HEK293 (cell line): ENCODE results near the gene ACACB.

ENCODE experiments used
- CTCF ChIA-PET: fragments of 350-600 bp; formaldehyde crosslinking; extraction: SDS; loops from one replicate; lab custom pipeline; 2021; ENCODE audit warnings: antibody characterized with exemption; lab: Yijun Ruan, JAX
- POLR2A ChIA-PET: fragments of 300-600 bp; formaldehyde crosslinking; extraction: SDS; loops from one replicate; lab custom pipeline; 2020; ENCODE audit warnings: antibody characterized with exemption, inconsistent platforms; lab: Yijun Ruan, JAX
- H3K27ac ChIP-seq: fragments of 200-500 bp; sonication (Bioruptor generic); 2 replicates; pipeline ENCODE4 v1.5.1; 2014; ENCODE audit warnings: low read depth, low read length, control low read depth, inconsistent platforms; ENCODE audit errors: extremely low read depth
- H3K36me3 ChIP-seq, 2 experiments: fragments of 200-500 bp in 1 of 2; sonication (Bioruptor generic) in 1 of 2; 1 replicate in 1 of 2; 2 replicates in 1 of 2; pipeline ENCODE4 v1.5.1; 2014 to 2017; ENCODE audit warnings: inconsistent platforms in 2 of 2, low read length in 2 of 2; ENCODE audit not compliant: control insufficient read depth in 2 of 2, insufficient read depth in 1 of 2
- H3K4me1 ChIP-seq: fragments of 200-500 bp; sonication (Bioruptor generic); 2 replicates; pipeline ENCODE4 v1.5.1; 2014; ENCODE audit warnings: mild to moderate bottlenecking, low read length, inconsistent platforms; ENCODE audit not compliant: control insufficient read depth, insufficient read depth
- H3K4me3 ChIP-seq: 2 replicates; pipeline ENCODE4 v1.5.1; 2011; ENCODE audit warnings: low read depth, mild to moderate bottlenecking, control low read depth, low read length, moderate library complexity
- H3K9me3 ChIP-seq: fragments of 200-500 bp; sonication (Bioruptor generic); 2 replicates; pipeline ENCODE4 v1.5.1; 2014; ENCODE audit warnings: low read depth, low read length, inconsistent platforms; ENCODE audit not compliant: control insufficient read depth, insufficient read depth
- AEBP2 ChIP-seq: fragments of 450-650 bp; formaldehyde crosslinking; IDR thresholded peaks from 2 replicates; pipeline ENCODE4 v1.5.1; 2016; ENCODE audit warnings: missing biosample characterization, missing genetic modification characterization, borderline replicate concordance
- BCL6B ChIP-seq: fragments of 450-650 bp; formaldehyde crosslinking; IDR thresholded peaks from 2 replicates; pipeline ENCODE4 v1.5.1; 2017; ENCODE audit warnings: missing biosample characterization, missing genetic modification characterization
- CTCF ChIP-seq: fragments of 450-650 bp; formaldehyde crosslinking; IDR thresholded peaks from 2 replicates; pipeline ENCODE4 v1.5.1; 2016; ENCODE audit warnings: missing biosample characterization, missing genetic modification characterization
- EGR2 ChIP-seq: fragments of 450-650 bp; formaldehyde crosslinking; IDR thresholded peaks from 2 replicates; pipeline ENCODE4 v1.5.1; 2016; ENCODE audit warnings: low read depth, missing biosample characterization, missing genetic modification characterization
- KLF1 ChIP-seq: fragments of 450-650 bp; formaldehyde crosslinking; IDR thresholded peaks from 2 replicates; pipeline ENCODE4 v1.5.1; 2016; ENCODE audit warnings: missing biosample characterization, missing genetic modification characterization
- PRDM10 ChIP-seq: fragments of 450-650 bp; formaldehyde crosslinking; IDR thresholded peaks from 2 replicates; pipeline ENCODE4 v1.5.1; 2016; ENCODE audit warnings: missing biosample characterization, missing genetic modification characterization
- PRDM4 ChIP-seq: fragments of 450-650 bp; formaldehyde crosslinking; IDR thresholded peaks from 2 replicates; pipeline ENCODE4 v1.5.1; 2017; ENCODE audit warnings: missing biosample characterization, missing genetic modification characterization
- SP3 ChIP-seq: fragments of 450-650 bp; formaldehyde crosslinking; IDR thresholded peaks from 2 replicates; pipeline ENCODE4 v1.5.1; 2016; ENCODE audit warnings: missing biosample characterization, missing genetic modification characterization
- TRIM28 ChIP-seq: IDR thresholded peaks from 2 replicates; pipeline ENCODE4 v1.6.1; 2011; ENCODE audit warnings: low read length, control low read depth, borderline replicate concordance
- ZNF280C ChIP-seq: fragments of 450-650 bp; formaldehyde crosslinking; IDR thresholded peaks from 2 replicates; pipeline ENCODE4 v1.5.1; 2016; ENCODE audit warnings: missing biosample characterization, missing genetic modification characterization
- ZNF292 ChIP-seq: fragments of 450-650 bp; formaldehyde crosslinking; IDR thresholded peaks from 2 replicates; pipeline ENCODE4 v1.5.1; 2016; ENCODE audit warnings: low read depth, missing biosample characterization, missing genetic modification characterization, borderline replicate concordance
- ZNF391 ChIP-seq: fragments of 450-650 bp; formaldehyde crosslinking; IDR thresholded peaks from 2 replicates; pipeline ENCODE4 v1.5.1; 2016; ENCODE audit warnings: low read depth, missing biosample characterization, missing genetic modification characterization, borderline replicate concordance
- ZNF514 ChIP-seq: fragments of 450-650 bp; formaldehyde crosslinking; IDR thresholded peaks from 2 replicates; pipeline ENCODE4 v1.5.1; 2016; ENCODE audit warnings: missing biosample characterization, missing genetic modification characterization
- ZNF521 ChIP-seq: fragments of 450-650 bp; formaldehyde crosslinking; IDR thresholded peaks from 2 replicates; pipeline ENCODE4 v1.5.1; 2017; ENCODE audit warnings: missing biosample characterization, mild to moderate bottlenecking, missing genetic modification characterization
- ZNF621 ChIP-seq: fragments of 450-650 bp; formaldehyde crosslinking; IDR thresholded peaks from 2 replicates; pipeline ENCODE4 v1.5.1; 2017; ENCODE audit warnings: missing biosample characterization, missing genetic modification characterization
- ZNF626 ChIP-seq: fragments of 450-650 bp; sonication (Bioruptor Pico); formaldehyde crosslinking; IDR thresholded peaks from 2 replicates; pipeline ENCODE4 v1.5.1; 2018; ENCODE audit warnings: missing biosample characterization, missing genetic modification characterization, inconsistent platforms
- ZNF670 ChIP-seq: fragments of 450-650 bp; formaldehyde crosslinking; IDR thresholded peaks from 2 replicates; pipeline ENCODE4 v1.5.1; 2016; ENCODE audit warnings: missing biosample characterization, missing genetic modification characterization, low read depth
- ZSCAN23 ChIP-seq: fragments of 450-650 bp; formaldehyde crosslinking; IDR thresholded peaks from 2 replicates; pipeline ENCODE4 v1.5.1; 2016; ENCODE audit warnings: missing biosample characterization, missing genetic modification characterization
- ZSCAN5A ChIP-seq: fragments of 450-650 bp; formaldehyde crosslinking; IDR thresholded peaks from 2 replicates; pipeline ENCODE4 v1.5.1; 2016; ENCODE audit warnings: missing biosample characterization, missing genetic modification characterization

ACACB gene

GRCh38 chr12:109192358-109192757, 76.0 kb downstream of the ACACB start:
- POLR2A ChIA-PET = no interaction called here
- peaks cover 0 to 39% of the 10 kb centered on the region in 2 experiments; a peak in 2 of 3 replicates for H3K36me3 ChIP-seq
- no peaks in the 10 kb centered on the region for H3K9me3 ChIP-seq
- no peak overlapping the region for H3K4me3 ChIP-seq
- no peak for TF ChIP-seq ZNF670
- no peak for TF ChIP-seq PRDM4 (tag by site-specific recombination)
- no peak for TF ChIP-seq CTCF (tag by site-specific recombination)
- no peak for TF ChIP-seq ZNF621 (tag by site-specific recombination)
- no peak for TF ChIP-seq BCL6B (tag by site-specific recombination)
- no peak for TF ChIP-seq AEBP2 (tag by site-specific recombination)
- TF ChIP-seq ZNF391 (tag by site-specific recombination) = no peak
- no peak for TF ChIP-seq PRDM10 (tag by site-specific recombination)
- no peak for TF ChIP-seq ZSCAN5A (tag by site-specific recombination)
- no peak for TF ChIP-seq ZNF292 (tag by site-specific recombination)
- no peak for TF ChIP-seq ZSCAN23 (tag by site-specific recombination)
- TF ChIP-seq KLF1 (tag by site-specific recombination) = no peak
- no peak for TF ChIP-seq ZNF280C (tag by site-specific recombination)
- TF ChIP-seq SP3 = no peak
- TF ChIP-seq EGR2 (tag by site-specific recombination) = no peak
- TF ChIP-seq TRIM28 = no peak
- no peak for TF ChIP-seq ZNF626 (tag by site-specific recombination)
- no peak for TF ChIP-seq ZNF514 (tag by site-specific recombination)
- TF ChIP-seq ZNF521 (tag by site-specific recombination) = no peak
- CTCF ChIA-PET = no interaction called here
- H3K27ac ChIP-seq = no peak overlapping the region
- no peaks in the 10 kb centered on the region for H3K4me1 ChIP-seq
